Liver (tissue), 9 donors: ENCODE results near the gene CBR1. TPM values are rescaled to one million over a fixed set of nuclear protein-coding genes. Genes with fewer than 3 reads are reported as not detected.

Source experiments
- DNase-seq: peaks from one replicate; pipeline ENCODE4 v3.0.0-alpha.2; 2017; ENCODE audit warnings: low spot score
- H3K27ac ChIP-seq, 2 donors: one replicate each; pipeline ENCODE4 v1.7.0; 2013; ENCODE audit warnings: inconsistent platforms in 2 of 2, low read length in 2 of 2, control low read depth in 1 of 2, low read depth in 1 of 2, mild to moderate bottlenecking in 1 of 2
- H3K27me3 ChIP-seq, 4 donors: one replicate each; pipeline versions ENCODE4 v1.6.1 to v1.7.0; 2013; ENCODE audit warnings: low read length in 3 of 4, inconsistent platforms in 1 of 4, mild to moderate bottlenecking in 1 of 4, moderate library complexity in 1 of 4; ENCODE audit not compliant: control insufficient read depth in 4 of 4, insufficient read depth in 4 of 4
- H3K36me3 ChIP-seq, 4 donors: one replicate each; pipeline versions ENCODE4 v1.6.1 to v1.7.0; 2013; ENCODE audit warnings: low read length in 3 of 4, mild to moderate bottlenecking in 3 of 4, low read depth in 1 of 4, moderate library complexity in 1 of 4; ENCODE audit not compliant: control insufficient read depth in 4 of 4, insufficient read depth in 3 of 4
- H3K4me1 ChIP-seq, 4 donors: one replicate each; pipeline versions ENCODE4 v1.6.1 to v1.7.0; 2013; ENCODE audit warnings: low read length in 3 of 4, mild to moderate bottlenecking in 3 of 4, moderate library complexity in 1 of 4; ENCODE audit not compliant: control insufficient read depth in 4 of 4, insufficient read depth in 4 of 4
- H3K4me3 ChIP-seq, 3 donors: one replicate each; pipeline versions ENCODE4 v1.6.1 to v1.7.0; 2013; ENCODE audit warnings: low read length in 3 of 3, control low read depth in 1 of 3, low read depth in 1 of 3, mild to moderate bottlenecking in 1 of 3
- H3K9ac ChIP-seq, 2 donors: one replicate each; pipeline ENCODE4 v1.7.0; 2013; ENCODE audit warnings: low read length in 2 of 2, mild to moderate bottlenecking in 2 of 2, moderate library complexity in 2 of 2, control low read depth in 1 of 2, low read depth in 1 of 2
- H3K9me3 ChIP-seq, 4 donors: one replicate each; pipeline versions ENCODE4 v1.6.1 to v1.7.0; 2013; ENCODE audit warnings: low read length in 3 of 4; ENCODE audit not compliant: control insufficient read depth in 4 of 4
- ATF3 ChIP-seq: IDR thresholded peaks from 2 replicates; pipeline ENCODE4 v1.6.1; 2016; ENCODE audit warnings: antibody characterized with exemption
- EGR1 ChIP-seq, 2 donors: IDR thresholded peaks; 2 replicates each; pipeline ENCODE4 v1.6.1; 2016 to 2018; ENCODE audit warnings: antibody characterized with exemption in 2 of 2, low read depth in 2 of 2
- FOXA1 ChIP-seq: IDR thresholded peaks from 2 replicates; pipeline ENCODE4 v1.6.1; 2016; ENCODE audit warnings: antibody characterized with exemption
- FOXA2 ChIP-seq: IDR thresholded peaks from 2 replicates; pipeline ENCODE4 v1.6.1; 2016; ENCODE audit warnings: antibody characterized with exemption
- GABPA ChIP-seq, 2 donors: IDR thresholded peaks in 1 of 2; conservative IDR thresholded peaks in 1 of 2; 2 replicates each; pipeline ENCODE4 v1.6.1; 2016; ENCODE audit warnings: antibody characterized with exemption in 2 of 2, mild to moderate bottlenecking in 1 of 2, moderate library complexity in 1 of 2
- MAX ChIP-seq: IDR thresholded peaks from 2 replicates; pipeline ENCODE4 v1.6.1; 2016; ENCODE audit warnings: antibody characterized with exemption
- RAD21 ChIP-seq, 2 donors: IDR thresholded peaks; 2 replicates each; pipeline ENCODE4 v1.6.1; 2016; ENCODE audit warnings: antibody characterized with exemption in 2 of 2, mild to moderate bottlenecking in 2 of 2
- REST ChIP-seq: IDR thresholded peaks from 2 replicates; pipeline ENCODE4 v1.6.1; 2016; ENCODE audit warnings: antibody characterized with exemption, mild to moderate bottlenecking
- RXRA ChIP-seq, 2 donors: IDR thresholded peaks; 2 replicates each; pipeline ENCODE4 v1.6.1; 2017 to 2018; ENCODE audit warnings: antibody characterized with exemption in 2 of 2, mild to moderate bottlenecking in 1 of 2
- SP1 ChIP-seq: IDR thresholded peaks from 2 replicates; pipeline ENCODE4 v1.6.1; 2018; ENCODE audit warnings: antibody characterized with exemption, mild to moderate bottlenecking
- TAF1 ChIP-seq: conservative IDR thresholded peaks from 2 replicates; pipeline ENCODE4 v1.6.1; 2016; ENCODE audit warnings: antibody characterized with exemption, mild to moderate bottlenecking
- YY1 ChIP-seq: IDR thresholded peaks from 2 replicates; pipeline ENCODE4 v1.6.1; 2016; ENCODE audit warnings: antibody characterized with exemption, mild to moderate bottlenecking
- ZBTB33 ChIP-seq: IDR thresholded peaks from 2 replicates; pipeline ENCODE4 v1.6.1; 2016; ENCODE audit warnings: antibody characterized with exemption
- WGBS: extraction: QIAGEN DNeasy Blood & Tissue Kit; methylation state at CpG from one replicate; pipeline ENCODE4 v1.1.7; 2013; 5-methylcytosine and 5-hydroxymethylcytosine counted together
- polyA plus RNA-seq, 2 donors: library from polyadenylated mRNA; stranded (reverse) in 1 of 2; unstranded in 1 of 2; fragments of 200-250 nt in 1 of 2; fragments of >200 nt in 1 of 2; fragmentation: Nextera tagmentation in 1 of 2; extraction: Ambion mirVana in 1 of 2; gene quantifications; one replicate each; pipeline versions ENCODE4 v1.2.1 to v1.2.3, GENCODE V29; 2013 to 2015
- total RNA-seq, 2 donors: library from RNA; depleted of rRNA; stranded (reverse); fragments of >200 nt; gene quantifications; one replicate each; pipeline ENCODE4 v1.2.3, GENCODE V29; 2014
- donor health status: healthy.
- donor health status: healthy.
- donor health status: healthy.
- donor health status: healthy.
- donor health status: healthy.

The CBR1 gene
- total and polyA plus RNA-seq, 4 donors, result 94.2 to 218 (median 178) TPM

- no peak overlapping the region for H3K9ac ChIP-seq
- WGBS, result 59% methylated on average over 6 of the region's 6 CpGs
These were observed 17.7 kb downstream of the CBR1 start for GRCh38 chr21:36087362-36088138.

GRCh38 chr21:36089946-36090345 lies 20.1 kb downstream of the CBR1 start:
- no peak for DNase-seq
- Histone ChIP-seq H3K9ac (no peak overlapping the region), H3K27me3 (no peaks in the 10 kb centered on the region), H3K9me3 (peaks cover 0 to 3% (median 0%) of the 10 kb centered on the region in 4 donors), H3K4me1 (no peaks in the 10 kb centered on the region), H3K36me3 (no peaks in the 10 kb centered on the region), H3K4me3 (no peak overlapping the region), H3K27ac (no peak overlapping the region)
- WGBS, result 76% methylated on average over 3 of the region's 3 CpGs
- TF ChIP-seq TAF1 (no peak), FOXA1 (no peak), ATF3 (no peak), ZBTB33 (no peak), RAD21 (IDR thresholded peaks at IDR 0.05) (no peak), SP1 (no peak), MAX (no peak), RXRA (IDR thresholded peaks at IDR 0.05) (no peak)

More at GRCh38 chr21:36087362-36088138, 17.7 kb downstream of the CBR1 start:
- no peak for DNase-seq
- no peaks in the 10 kb centered on the region for H3K36me3 ChIP-seq
- H3K4me1 ChIP-seq, result no peaks in the 10 kb centered on the region
- no peak overlapping the region for H3K27ac ChIP-seq
- H3K4me3 ChIP-seq, result no peak overlapping the region
- TF ChIP-seq RAD21 (IDR thresholded peaks at IDR 0.05) (no peak), FOXA2 (no peak)
- no peaks in the 10 kb centered on the region for H3K27me3 ChIP-seq
- H3K9me3 ChIP-seq, result no peaks in the 10 kb centered on the region

- H3K4me3 ChIP-seq, result no peak overlapping the region
- H3K9me3 ChIP-seq, result peaks cover 0 to 3% (median 0%) of the 10 kb centered on the region in 4 donors
- no peaks in the 10 kb centered on the region for H3K4me1 ChIP-seq
- H3K36me3 ChIP-seq, result no peaks in the 10 kb centered on the region
- H3K27me3 ChIP-seq, result no peaks in the 10 kb centered on the region
- no peak overlapping the region for H3K9ac ChIP-seq
- no peak overlapping the region for H3K27ac ChIP-seq
- TF ChIP-seq GABPA (IDR thresholded peaks at IDR 0.05 in 1 of 2, conservative IDR thresholded peaks at IDR 0.05 in 1 of 2), result no peak
- TF ChIP-seq TAF1, result no peak
- DNase-seq, result no peak
These were observed 22.9 kb downstream of the CBR1 start for GRCh38 chr21:36092681-36093080.

GRCh38 chr21:36093512-36093911 lies 23.7 kb downstream of the CBR1 start:
- Histone ChIP-seq H3K27me3 (no peaks in the 10 kb centered on the region), H3K9ac (no peak overlapping the region), H3K4me1 (no peaks in the 10 kb centered on the region), H3K27ac (no peak overlapping the region), H3K9me3 (peaks cover 0 to 3% (median 0%) of the 10 kb centered on the region in 4 donors), H3K36me3 (no peaks in the 10 kb centered on the region), H3K4me3 (no peak overlapping the region)
- DNase-seq, result no peak
- WGBS, result 94% methylated on average over 1 of the region's 1 CpG
- TF ChIP-seq RAD21 (IDR thresholded peaks at IDR 0.05), result no peak
- TF ChIP-seq SP1, result no peak
- no peak for TF ChIP-seq YY1
- TF ChIP-seq FOXA2, result no peak
- TF ChIP-seq ATF3, result no peak
- no peak for TF ChIP-seq RXRA (IDR thresholded peaks at IDR 0.05)
- TF ChIP-seq EGR1 (IDR thresholded peaks at IDR 0.05; ENCODE audit: low read depth in 2 of 2), result no peak
- no peak for TF ChIP-seq FOXA1
- TF ChIP-seq REST, result no peak
